GM12878 (cell line): ENCODE data around the gene SPOCD1.

Source experiments
- FOXK2 ChIP-seq: fragments of 450-650 bp; IDR thresholded peaks from 2 replicates; pipeline ENCODE4 v1.6.1; 2017; ENCODE audit warnings: mild to moderate bottlenecking, moderate library complexity
- KAT2A ChIP-seq: conservative IDR thresholded peaks from 2 replicates; pipeline ENCODE4 v1.6.1; 2011; ENCODE audit warnings: low read depth, low read length; ENCODE audit not compliant: control insufficient read depth
- MXI1 ChIP-seq: fragments of 150-350 bp; IDR thresholded peaks from 2 replicates; pipeline ENCODE4 v1.6.1; 2011; ENCODE audit warnings: low read depth, mild to moderate bottlenecking, inconsistent platforms, low read length, improper control_type of control experiment
- NFYB ChIP-seq: IDR thresholded peaks from 2 replicates; pipeline ENCODE4 v1.6.1; 2011; ENCODE audit warnings: low read depth, mild to moderate bottlenecking, low read length, improper control_type of control experiment, moderate library complexity; ENCODE audit not compliant: insufficient read depth
- POLR2A ChIP-seq: IDR thresholded peaks from 2 replicates; pipeline ENCODE4 v1.6.1; 2011; ENCODE audit warnings: low read depth, mild to moderate bottlenecking, low read length
- TCF7 ChIP-seq: IDR thresholded peaks from 2 replicates; pipeline ENCODE4 v1.6.1; 2014; ENCODE audit warnings: antibody characterized with exemption, borderline replicate concordance
- TF ChIP-seq, protein P1 (sequence below): IDR thresholded peaks from 2 replicates; pipeline ENCODE4 v1.6.1; 2011; ENCODE audit warnings: low read depth, low read length, improper control_type of control experiment, borderline replicate concordance
- TF ChIP-seq, protein P2 (sequence below), 3 experiments: IDR thresholded peaks in 2 of 3; conservative IDR thresholded peaks in 1 of 3; 2 replicates each; pipeline ENCODE4 v1.5.1; 2011; ENCODE audit warnings: low read depth in 3 of 3, low read length in 3 of 3, mild to moderate bottlenecking in 3 of 3, control low read depth in 2 of 3, moderate library complexity in 2 of 3, inconsistent platforms in 1 of 3, mixed read lengths in 1 of 3; ENCODE audit not compliant: control insufficient read depth in 2 of 3, insufficient read depth in 1 of 3; ENCODE audit errors: extremely low read depth in 1 of 3

DNA sequence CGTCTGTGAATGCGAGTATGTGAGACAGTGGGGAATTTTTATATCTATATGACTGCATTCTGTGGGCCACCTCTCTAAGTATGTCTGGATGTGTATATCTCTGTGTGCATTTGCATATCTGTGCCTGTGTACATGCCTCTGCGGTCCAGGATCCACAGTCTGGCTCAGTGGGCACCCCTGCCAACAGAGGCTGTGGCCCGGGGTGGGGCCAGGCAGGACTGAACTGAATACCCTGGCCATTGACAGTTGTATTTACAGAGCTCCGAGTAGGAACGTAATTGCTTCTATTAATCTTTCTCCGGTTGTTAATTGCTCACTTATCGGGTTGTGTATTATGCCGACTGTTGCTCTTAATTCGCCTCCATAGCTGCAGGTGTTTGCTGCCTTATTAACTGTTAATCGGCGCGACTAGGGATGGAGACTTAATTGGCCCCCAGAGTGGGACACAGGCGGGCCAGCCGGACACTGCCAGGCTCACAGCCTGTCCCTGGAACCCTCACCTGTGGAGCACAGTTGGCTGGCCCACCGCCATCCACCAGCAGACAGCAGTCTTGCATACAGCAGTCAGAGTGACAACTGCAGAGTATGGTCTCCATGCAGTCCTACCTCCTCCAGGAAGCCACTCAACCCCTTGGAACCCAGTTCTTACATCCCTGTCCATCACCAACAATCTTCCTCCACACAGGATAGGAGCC is 29.3 kb downstream of the SPOCD1 start:
- TF ChIP-seq NFYB: no peak
- no peak for TF ChIP-seq FOXK2
- TF ChIP-seq, protein P1, sequence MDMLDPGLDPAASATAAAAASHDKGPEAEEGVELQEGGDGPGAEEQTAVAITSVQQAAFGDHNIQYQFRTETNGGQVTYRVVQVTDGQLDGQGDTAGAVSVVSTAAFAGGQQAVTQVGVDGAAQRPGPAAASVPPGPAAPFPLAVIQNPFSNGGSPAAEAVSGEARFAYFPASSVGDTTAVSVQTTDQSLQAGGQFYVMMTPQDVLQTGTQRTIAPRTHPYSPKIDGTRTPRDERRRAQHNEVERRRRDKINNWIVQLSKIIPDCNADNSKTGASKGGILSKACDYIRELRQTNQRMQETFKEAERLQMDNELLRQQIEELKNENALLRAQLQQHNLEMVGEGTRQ: no peak
- no peak for TF ChIP-seq MXI1
- TF ChIP-seq, protein P2, sequence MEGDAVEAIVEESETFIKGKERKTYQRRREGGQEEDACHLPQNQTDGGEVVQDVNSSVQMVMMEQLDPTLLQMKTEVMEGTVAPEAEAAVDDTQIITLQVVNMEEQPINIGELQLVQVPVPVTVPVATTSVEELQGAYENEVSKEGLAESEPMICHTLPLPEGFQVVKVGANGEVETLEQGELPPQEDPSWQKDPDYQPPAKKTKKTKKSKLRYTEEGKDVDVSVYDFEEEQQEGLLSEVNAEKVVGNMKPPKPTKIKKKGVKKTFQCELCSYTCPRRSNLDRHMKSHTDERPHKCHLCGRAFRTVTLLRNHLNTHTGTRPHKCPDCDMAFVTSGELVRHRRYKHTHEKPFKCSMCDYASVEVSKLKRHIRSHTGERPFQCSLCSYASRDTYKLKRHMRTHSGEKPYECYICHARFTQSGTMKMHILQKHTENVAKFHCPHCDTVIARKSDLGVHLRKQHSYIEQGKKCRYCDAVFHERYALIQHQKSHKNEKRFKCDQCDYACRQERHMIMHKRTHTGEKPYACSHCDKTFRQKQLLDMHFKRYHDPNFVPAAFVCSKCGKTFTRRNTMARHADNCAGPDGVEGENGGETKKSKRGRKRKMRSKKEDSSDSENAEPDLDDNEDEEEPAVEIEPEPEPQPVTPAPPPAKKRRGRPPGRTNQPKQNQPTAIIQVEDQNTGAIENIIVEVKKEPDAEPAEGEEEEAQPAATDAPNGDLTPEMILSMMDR (IDR thresholded peaks at IDR 0.05 in 2 of 3, conservative IDR thresholded peaks at IDR 0.05 in 1 of 3; ENCODE audit: control insufficient read depth in 2 of 3, extremely low read depth in 1 of 3, insufficient read depth in 1 of 3, low read depth in 3 of 3, low read length in 3 of 3): no peak
- TF ChIP-seq POLR2A: no peak
- TF ChIP-seq TCF7: no peak
- no peak for TF ChIP-seq KAT2A
